NCI-H1105 (cell line): ENCODE results near the gene CNTN1.

Experiments used
- DNase-seq: peaks from one replicate; lab custom pipeline; 2025; lab: John Stamatoyannopoulos, UW

CNTN1 gene

GRCh38 chr12:40963751-40964150 lies 271.5 kb downstream of the CNTN1 start:
- peak; percentile 14 for DNase-seq

GRCh38 chr12:40969796-40970195 lies 277.6 kb downstream of the CNTN1 start:
- no peak for DNase-seq

- no peak for DNase-seq
Measured at GRCh38 chr12:40970320-40970907, 278.2 kb downstream of the CNTN1 start.

GRCh38 chr12:40971911-40972310 lies 279.7 kb downstream of the CNTN1 start:
- no peak for DNase-seq

GRCh38 chr12:40976546-40976945 lies 284.3 kb downstream of the CNTN1 start:
- no peak for DNase-seq

GRCh38 chr12:40980427-40980961 lies 288.3 kb downstream of the CNTN1 start:
- DNase-seq: no peak

GRCh38 chr12:40986001-40986400 lies 293.8 kb downstream of the CNTN1 start:
- no peak for DNase-seq

GRCh38 chr12:40988355-40988754 lies 296.1 kb downstream of the CNTN1 start:
- no peak for DNase-seq

- no peak for DNase-seq
Measured at GRCh38 chr12:40988824-40989223, 296.6 kb downstream of the CNTN1 start.

GRCh38 chr12:40989785-40990184 lies 297.5 kb downstream of the CNTN1 start:
- no peak for DNase-seq

- no peak for DNase-seq
Measured at GRCh38 chr12:40992158-40992557, 299.9 kb downstream of the CNTN1 start.

- no peak for DNase-seq
Measured at GRCh38 chr12:40992674-40993073, 300.4 kb downstream of the CNTN1 start.

- no peak for DNase-seq
Measured at GRCh38 chr12:40993158-40993557, 300.9 kb downstream of the CNTN1 start.

GRCh38 chr12:40996091-40996490 lies 303.9 kb downstream of the CNTN1 start:
- DNase-seq: no peak

- DNase-seq: no peak
Measured at GRCh38 chr12:40999210-40999609, 307.0 kb downstream of the CNTN1 start.

GRCh38 chr12:41008472-41008871 lies 316.2 kb downstream of the CNTN1 start:
- DNase-seq: no peak

- no peak for DNase-seq
Measured at GRCh38 chr12:41011939-41012338, 319.7 kb downstream of the CNTN1 start.

- DNase-seq: no peak
Measured at GRCh38 chr12:41013881-41014642, 321.8 kb downstream of the CNTN1 start.

GRCh38 chr12:41014643-41015020 lies 322.4 kb downstream of the CNTN1 start:
- no peak for DNase-seq

GRCh38 chr12:41018010-41018409 lies 325.8 kb downstream of the CNTN1 start:
- DNase-seq: no peak

- DNase-seq: no peak
Measured at GRCh38 chr12:41019461-41019860, 327.2 kb downstream of the CNTN1 start.

- no peak for DNase-seq
Measured at GRCh38 chr12:41023836-41024235, 331.6 kb downstream of the CNTN1 start.

- no peak for DNase-seq
Measured at GRCh38 chr12:41026151-41026550, 333.9 kb downstream of the CNTN1 start.

- no peak for DNase-seq
Measured at GRCh38 chr12:41032386-41032785, 340.1 kb downstream of the CNTN1 start.
